Heart right ventricle (tissue), 16 donors: ENCODE measurements around the gene FGF6. TPM values are rescaled to one million over a fixed set of nuclear protein-coding genes. Genes with fewer than 3 reads are reported as not detected.

Source experiments
- ATAC-seq, 8 donors: fragments of 200-7000 bp; cut with Tn5 transposase; one replicate each; pipeline ENCODE4 v1.9.1; 2020; ENCODE audit warnings: mild to moderate bottlenecking in 8 of 8, moderate library complexity in 8 of 8, moderate number of reproducible peaks in 1 of 8
- DNase-seq, 2 donors: peaks; one replicate each; pipeline ENCODE4 v3.0.0-alpha.2; 2020
- H3K27ac ChIP-seq, 10 donors: fragments of 200-600 bp; sonication (generic) in 2 of 10; one replicate each; pipeline versions ENCODE4 v1.5.0 to v1.8.0; 2020 to 2022; ENCODE audit warnings: mild to moderate bottlenecking in 3 of 10
- H3K27me3 ChIP-seq, 7 donors: fragments of 200-600 bp; one replicate each; pipeline ENCODE4 v1.8.0; 2021 to 2022; ENCODE audit warnings: mild to moderate bottlenecking in 2 of 7
- H3K36me3 ChIP-seq, 9 donors: fragments of 200-600 bp; sonication (generic) in 1 of 9; one replicate each; pipeline versions ENCODE4 v1.5.0 to v1.8.0; 2020 to 2022; ENCODE audit warnings: mild to moderate bottlenecking in 2 of 9
- H3K4me1 ChIP-seq, 9 donors: fragments of 200-600 bp; sonication (generic) in 1 of 9; one replicate each; pipeline versions ENCODE4 v1.5.0 to v1.8.0; 2020 to 2022; ENCODE audit warnings: mild to moderate bottlenecking in 4 of 9
- H3K4me3 ChIP-seq, 10 donors: fragments of 200-600 bp; sonication (generic) in 2 of 10; one replicate each; pipeline versions ENCODE4 v1.5.0 to v1.8.0; 2020 to 2022; ENCODE audit warnings: mild to moderate bottlenecking in 7 of 10, moderate library complexity in 2 of 10
- H3K9me3 ChIP-seq, 11 donors: fragments of 200-600 bp in 10 of 11; sonication (generic) in 2 of 11; one replicate each; pipeline versions ENCODE4 v1.5.0 to v1.8.0; 2013 to 2022; ENCODE audit warnings: mild to moderate bottlenecking in 2 of 11, control low read depth in 1 of 11, moderate library complexity in 1 of 11
- WGBS, 2 donors: extraction: QIAGEN DNeasy Blood & Tissue Kit; methylation state at CpG; one replicate each; pipeline ENCODE4 v1.1.7; 2013; ENCODE audit warnings: inconsistent platforms in 1 of 2; 5-methylcytosine and 5-hydroxymethylcytosine counted together
- intact Hi-C, 10 donors: fragments of 100-400 bp; cut with DNase I; formaldehyde crosslinking; loops; one replicate each; pipeline versions ENCODE4 v1.11.1 to v1.14.2; 2022
- polyA plus RNA-seq, 2 donors: library from polyadenylated mRNA; stranded (reverse); fragments of 200-250 nt; gene quantifications; one replicate each; pipeline ENCODE4 v1.2.3, GENCODE V29; 2013
- total RNA-seq, 10 donors: library from RNA; stranded (reverse); fragmentation: NEBNext Ultra II Directional in 3 of 10; extraction: Animal tissue kit (Norgen Biotek cat#: 25700) in 3 of 10; gene quantifications; one replicate each; pipeline versions ENCODE4 v1.2.1 to v1.2.4, GENCODE V29; 2021 to 2023
- TF ChIP-seq, protein P1 (sequence below), 9 donors: fragments of 200-600 bp; sonication (generic) in 2 of 9; IDR thresholded peaks; one replicate each; pipeline versions ENCODE4 v1.5.0 to v1.8.0; 2021 to 2022; ENCODE audit warnings: antibody characterized with exemption in 9 of 9, mild to moderate bottlenecking in 5 of 9, moderate library complexity in 1 of 9
- donor health status: Arrhythmogenic right ventricular cardiomyopathy.
- donor health status: ischemic (EF 13 %, LVEDD 7.1; RV severe dilation, severe dysfunction).
- donor health status: healthy with polysubstance abuse.
- donor health status: DM: no; HTN: yes; CAD: no.
- donor health status: DM: no; HTN: no; CAD: no.
- donor health status: ischemic (EF 25% LVEDD 6.9; RV normal size, moderate dysfunction).
- donor health status: ischemic (EF 25% LVEDD 5.7; RV mildly dilated, moderate dysfunction).
- donor health status: healthy.
- donor health status: DM: yes; HTN: yes; CAD: no.
- donor health status: Ischemic cardiomyopathy.
- donor health status: ischemic (EF 35%, LVEDD 5.7; RV mildly dilated, moderate dysfunction).
- donor health status: nonischemic (EF 11% LVEDD 7.7; RV severe dilation, severe dysfunction).
- donor health status: DM: yes; HTN: yes; CAD: no.
- donor health status: PGD.
- donor health status: ischemic (EF 29% LVEDD 5.4; RV normal size, mild dysfunction).
- donor health status: nonischemic (EF 23%, LVEDD 6.1; RV moderate dilation, normal function).

FGF6 gene
- total and polyA plus RNA-seq, 12 donors: not detected

GRCh38 chr12:4402996-4403395 is 42.6 kb downstream of the FGF6 start:
- Histone ChIP-seq H3K27ac (no peak overlapping the region), H3K36me3 (no peaks in the 10 kb centered on the region), H3K27me3 (peaks cover 0 to 18% (median 0%) of the 10 kb centered on the region in 7 donors), H3K9me3 (no peaks in the 10 kb centered on the region), H3K4me1 (no peaks in the 10 kb centered on the region), H3K4me3 (no peak overlapping the region)
- 81 to 88% methylated on average over 4 of the region's 4 CpGs for WGBS, 2 donors
- TF ChIP-seq, protein P1, sequence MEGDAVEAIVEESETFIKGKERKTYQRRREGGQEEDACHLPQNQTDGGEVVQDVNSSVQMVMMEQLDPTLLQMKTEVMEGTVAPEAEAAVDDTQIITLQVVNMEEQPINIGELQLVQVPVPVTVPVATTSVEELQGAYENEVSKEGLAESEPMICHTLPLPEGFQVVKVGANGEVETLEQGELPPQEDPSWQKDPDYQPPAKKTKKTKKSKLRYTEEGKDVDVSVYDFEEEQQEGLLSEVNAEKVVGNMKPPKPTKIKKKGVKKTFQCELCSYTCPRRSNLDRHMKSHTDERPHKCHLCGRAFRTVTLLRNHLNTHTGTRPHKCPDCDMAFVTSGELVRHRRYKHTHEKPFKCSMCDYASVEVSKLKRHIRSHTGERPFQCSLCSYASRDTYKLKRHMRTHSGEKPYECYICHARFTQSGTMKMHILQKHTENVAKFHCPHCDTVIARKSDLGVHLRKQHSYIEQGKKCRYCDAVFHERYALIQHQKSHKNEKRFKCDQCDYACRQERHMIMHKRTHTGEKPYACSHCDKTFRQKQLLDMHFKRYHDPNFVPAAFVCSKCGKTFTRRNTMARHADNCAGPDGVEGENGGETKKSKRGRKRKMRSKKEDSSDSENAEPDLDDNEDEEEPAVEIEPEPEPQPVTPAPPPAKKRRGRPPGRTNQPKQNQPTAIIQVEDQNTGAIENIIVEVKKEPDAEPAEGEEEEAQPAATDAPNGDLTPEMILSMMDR (IDR thresholded peaks at IDR 0.05): no peak
- no peak for ATAC-seq
- intact Hi-C loops: no loop called here
- DNase-seq: no peak

DNA sequence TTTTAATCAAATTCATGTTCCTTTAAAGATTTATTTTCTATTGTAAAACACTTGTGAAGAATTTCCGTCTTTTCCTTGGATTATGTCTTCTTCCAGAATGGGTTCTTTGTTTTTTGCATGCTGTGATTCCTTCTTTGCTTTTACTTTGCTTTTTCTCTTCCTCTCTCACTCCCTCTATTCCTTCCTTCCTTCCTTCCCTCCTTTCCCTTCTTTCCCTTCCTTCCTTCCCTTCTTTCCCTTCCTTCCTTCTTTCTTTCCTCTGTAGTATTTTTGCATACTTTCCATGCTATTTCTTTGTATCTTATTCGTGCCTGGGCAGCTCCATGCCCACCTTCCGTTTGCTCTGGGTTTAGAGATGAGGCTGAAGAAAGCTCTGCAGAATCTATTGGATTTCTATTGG is 44.5 kb downstream of the FGF6 start:
- 84% methylated on average over 3 of the region's 3 CpGs for WGBS, 2 donors
- Histone ChIP-seq H3K4me3 (no peak overlapping the region), H3K36me3 (no peaks in the 10 kb centered on the region), H3K27ac (no peak overlapping the region), H3K27me3 (peaks cover 0 to 28% (median 0%) of the 10 kb centered on the region in 7 donors), H3K9me3 (no peaks in the 10 kb centered on the region), H3K4me1 (no peaks in the 10 kb centered on the region)
- TF ChIP-seq, protein P1 (IDR thresholded peaks at IDR 0.05): no peak
- intact Hi-C loops: no loop called here
- ATAC-seq (no peak), DNase-seq (no peak)

GRCh38 chr12:4395818-4396217 is 49.8 kb downstream of the FGF6 start:
- H3K9me3 ChIP-seq: no peaks in the 10 kb centered on the region
- H3K4me3 ChIP-seq: no peak overlapping the region
- intact Hi-C loops: no loop called here
- no peak for DNase-seq
- H3K4me1 ChIP-seq: peaks cover 0 to 16% (median 7%) of the 10 kb centered on the region in 9 donors
- H3K27ac ChIP-seq: no peak overlapping the region
- ATAC-seq: no peak
- TF ChIP-seq, protein P1 (IDR thresholded peaks at IDR 0.05): no peak
- no peaks in the 10 kb centered on the region for H3K36me3 ChIP-seq
- WGBS, 2 donors: 88 to 90% methylated on average over 2 of the region's 2 CpGs
- peaks cover 0 to 25% (median 0%) of the 10 kb centered on the region in 7 donors for H3K27me3 ChIP-seq

- intact Hi-C loops: no loop called here
- Histone ChIP-seq H3K9me3 (no peaks in the 10 kb centered on the region), H3K36me3 (no peaks in the 10 kb centered on the region), H3K4me1 (peaks cover 0 to 16% (median 7%) of the 10 kb centered on the region in 9 donors), H3K27me3 (peaks cover 0 to 17% (median 0%) of the 10 kb centered on the region in 7 donors), H3K27ac (peak overlapping the region in 2 of 10 donors; percentile 4 to 49), H3K4me3 (no peak overlapping the region)
- 88% methylated on average over 5 of the region's 5 CpGs for WGBS, 2 donors
- ATAC-seq: no peak
- TF ChIP-seq, protein P1 (IDR thresholded peaks at IDR 0.05): no peak
- DNase-seq: no peak
Measured at GRCh38 chr12:4393211-4393610, 52.4 kb downstream of the FGF6 start.
